HG03095 (cell line): ENCODE results near the gene CCDC69.
"Not testable (repeated sequence)": the region's sequence is repeated elsewhere in the genome, so short reads cannot be mapped to it uniquely, and the experiment has no call there.

Experiments
- ATAC-seq: cut with Tn5 transposase; IDR thresholded peaks from one replicate; pipeline ENCODE4 v1.9.1; 2021; ENCODE audit warnings: moderate library complexity; ENCODE audit not compliant: unreplicated experiment

CCDC69 gene

DNA sequence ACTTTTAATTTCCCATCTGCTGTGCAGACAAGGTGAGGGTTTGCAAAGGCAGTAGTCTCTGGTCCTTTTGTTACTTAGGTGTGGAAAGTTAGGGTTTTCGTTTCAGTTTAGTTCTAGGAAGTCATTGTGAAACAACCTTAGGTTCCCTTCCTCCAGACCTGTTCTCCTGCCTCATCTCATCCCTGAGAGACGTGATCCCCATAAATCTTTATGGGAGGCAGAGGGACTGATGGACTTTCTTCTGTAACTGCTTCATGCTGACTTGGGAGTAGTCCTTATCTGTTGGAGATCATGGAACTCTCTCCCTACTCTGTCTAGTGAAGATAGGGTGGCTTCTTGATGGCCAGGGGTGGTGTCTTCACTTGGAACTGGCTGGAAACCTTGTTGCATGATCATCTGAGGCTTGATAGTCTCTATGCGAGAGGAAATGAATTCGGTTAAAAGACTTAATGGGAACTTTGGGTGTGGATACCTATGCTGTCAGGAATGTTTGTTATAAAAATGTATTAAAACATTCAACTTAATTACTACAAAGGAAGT lies 21.9 kb upstream of the CCDC69 start:
- no peak for ATAC-seq

DNA sequence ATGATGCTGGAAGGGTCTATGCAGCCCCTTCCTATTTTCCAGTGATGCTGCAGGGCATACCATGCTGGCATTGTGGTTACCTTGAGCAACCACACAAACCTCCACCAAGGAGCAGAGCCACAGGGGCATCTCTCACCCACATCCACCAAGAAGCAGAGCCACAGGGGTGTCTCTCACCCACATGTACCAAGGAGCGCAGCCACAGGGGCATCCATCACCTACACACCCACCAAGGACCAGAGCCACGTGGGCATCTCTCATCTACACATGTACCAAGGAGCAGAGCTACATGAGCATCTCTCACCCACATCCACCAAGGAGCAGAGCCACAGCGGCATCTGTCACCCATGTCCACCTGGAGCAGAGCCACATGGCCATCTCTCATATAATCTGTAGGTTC lies 20.3 kb upstream of the CCDC69 start:
- ATAC-seq = no peak

DNA sequence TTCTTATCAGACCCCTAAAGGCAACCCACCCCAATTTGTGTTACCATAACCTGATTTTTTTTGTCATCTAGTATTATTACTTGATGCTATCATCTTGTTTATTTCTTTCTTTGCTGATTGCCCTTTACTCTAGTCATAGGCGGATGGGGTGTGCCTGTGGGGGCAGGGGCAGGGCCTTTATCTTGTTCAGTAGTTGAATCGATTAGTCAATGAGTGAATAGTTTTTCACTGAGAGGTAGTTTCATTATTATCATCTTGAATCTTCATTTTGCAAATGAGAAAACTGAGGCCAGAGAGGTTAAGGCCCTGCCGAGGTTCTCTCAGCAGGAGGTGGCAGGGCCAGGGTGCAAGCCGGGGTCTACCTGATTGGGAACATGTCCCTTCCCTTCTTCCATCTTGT lies 19.7 kb upstream of the CCDC69 start:
- no peak for ATAC-seq

GRCh38 chr5:151243127-151243526 lies 19.2 kb upstream of the CCDC69 start:
- ATAC-seq = no peak

DNA sequence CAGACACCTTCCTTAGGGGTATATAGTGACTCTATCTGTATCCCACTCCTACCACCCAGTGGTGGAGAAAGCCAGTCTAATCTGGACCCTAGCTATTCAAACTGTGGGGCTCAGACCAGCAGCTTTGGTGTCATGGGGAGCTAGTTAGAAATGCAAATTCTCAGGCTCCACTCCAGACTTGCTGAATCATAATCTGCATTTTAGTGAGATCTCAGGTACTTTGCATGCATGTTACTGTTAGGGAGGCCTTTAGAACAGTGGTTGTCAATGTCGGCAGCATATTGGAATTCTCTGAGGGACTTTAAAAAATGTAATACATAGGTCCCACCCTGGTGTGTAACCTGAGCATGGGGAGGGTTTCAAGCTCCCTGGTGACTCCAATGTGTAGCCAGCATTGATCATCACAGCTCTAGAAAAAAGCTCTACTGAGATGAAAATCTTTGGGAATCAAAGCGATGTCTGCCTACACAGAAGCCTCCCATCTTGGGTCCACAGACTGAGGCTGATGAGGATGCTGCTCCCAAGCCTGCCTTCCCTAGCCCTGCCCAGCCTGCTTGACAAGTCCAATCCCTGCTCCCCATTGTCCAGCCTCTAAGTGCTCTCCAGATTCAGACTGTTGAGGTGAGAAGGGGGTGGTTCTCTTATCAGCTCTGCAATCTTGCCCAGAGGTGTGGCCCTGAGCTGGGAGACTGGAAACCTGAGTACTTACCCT lies 17.2 kb upstream of the CCDC69 start:
- ATAC-seq = peak; percentile 33

- ATAC-seq = not testable (repeated sequence)
Observed at GRCh38 chr5:151240268-151240835, 16.5 kb upstream of the CCDC69 start.

DNA sequence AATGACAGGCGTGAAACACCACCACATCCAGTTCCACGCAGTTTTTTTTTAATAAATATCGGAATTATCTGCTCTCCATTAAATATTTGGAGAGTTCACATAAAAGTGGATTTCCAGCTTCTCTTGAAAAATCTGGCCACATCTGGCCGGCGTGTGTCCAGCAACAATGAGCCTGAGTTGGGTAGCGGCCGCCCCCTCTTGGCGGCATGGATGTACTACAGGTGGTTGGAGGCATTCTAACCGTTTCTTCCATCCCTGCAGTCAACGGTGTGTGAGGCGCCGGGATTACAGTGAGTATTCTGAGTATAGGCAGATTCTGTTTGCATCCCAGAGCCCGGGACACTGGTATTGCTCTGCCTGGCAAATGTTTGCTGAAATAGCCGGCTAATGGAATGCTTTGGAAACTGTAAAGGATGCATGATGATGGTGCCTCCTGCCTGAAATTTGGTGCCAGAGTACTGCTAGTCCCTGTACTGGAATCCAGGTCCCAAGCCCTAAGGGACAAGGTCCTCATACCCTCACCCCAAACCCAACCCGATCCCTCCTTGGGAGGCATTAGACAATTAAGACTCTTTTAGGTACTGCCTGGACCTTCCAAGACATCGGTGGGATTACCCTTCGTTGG lies 15.5 kb upstream of the CCDC69 start:
- ATAC-seq = no peak

- peak; percentile 35 for ATAC-seq
Observed at GRCh38 chr5:151238303-151238741, 14.4 kb upstream of the CCDC69 start.

- ATAC-seq = no peak
Observed at GRCh38 chr5:151237685-151238084, 13.8 kb upstream of the CCDC69 start.

GRCh38 chr5:151236888-151237287 lies 13.0 kb upstream of the CCDC69 start:
- no peak for ATAC-seq

GRCh38 chr5:151235239-151235571 lies 11.3 kb upstream of the CCDC69 start:
- not testable (repeated sequence) for ATAC-seq

DNA sequence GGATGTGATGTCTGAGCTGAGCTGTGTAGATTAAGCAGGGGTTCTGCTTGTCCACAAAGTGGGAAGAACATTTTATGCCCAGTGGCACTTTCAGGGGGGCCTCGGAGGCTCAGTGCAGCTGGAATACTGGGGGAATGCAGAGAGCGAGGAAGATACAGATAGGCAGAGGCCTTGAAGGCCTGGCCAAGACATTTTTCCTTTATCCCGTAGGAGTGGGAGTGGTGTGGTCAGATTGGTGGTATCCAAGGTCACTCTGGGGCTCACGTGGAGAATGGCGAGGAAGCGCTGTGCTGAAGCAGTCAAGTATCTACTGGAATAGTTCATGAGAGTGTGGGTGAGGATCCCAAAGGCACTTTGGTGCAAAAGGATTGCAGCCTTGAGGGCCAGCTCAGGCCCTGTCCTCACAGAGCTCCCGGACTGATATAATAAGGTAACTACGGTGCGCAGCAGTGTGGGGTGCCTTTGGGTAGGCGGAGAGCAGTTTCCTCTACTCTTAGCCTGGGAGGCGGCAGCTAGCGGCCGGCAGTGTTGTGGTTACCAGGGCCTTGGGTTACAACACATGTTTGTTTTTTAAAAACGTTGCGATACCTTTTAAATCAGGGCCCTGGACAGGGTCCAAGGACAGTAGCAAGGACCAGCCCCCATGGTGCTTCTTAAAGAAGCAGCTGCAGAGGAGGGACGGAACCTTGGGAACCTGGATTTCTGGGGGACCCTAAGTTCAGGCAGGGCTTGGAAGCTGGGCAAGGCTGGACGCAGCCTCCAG lies 10.8 kb upstream of the CCDC69 start:
- peak; percentile 66 for ATAC-seq

DNA sequence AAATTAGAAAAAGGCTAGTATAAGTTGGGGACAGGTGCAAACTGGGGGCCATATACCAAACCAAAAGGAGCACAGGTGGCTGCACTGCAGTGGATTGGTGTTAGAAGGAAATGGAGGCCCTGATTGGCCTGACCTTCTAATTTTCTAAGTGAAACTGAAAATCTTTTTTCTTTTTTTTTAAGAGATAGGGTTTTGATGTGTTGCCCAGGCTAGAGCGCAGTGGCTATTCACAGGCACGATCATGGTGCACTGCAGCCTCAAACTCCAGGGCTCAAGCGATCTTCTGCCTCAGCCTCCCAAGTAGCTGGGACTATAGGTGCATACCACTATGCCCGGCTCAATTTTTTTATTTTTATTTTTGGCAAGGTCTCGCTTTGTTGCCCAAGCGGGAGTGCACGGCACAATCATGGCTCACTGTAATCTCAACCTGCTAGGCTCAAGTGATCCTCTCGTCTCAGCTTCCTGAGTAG lies 9.8 kb upstream of the CCDC69 start:
- peak; percentile 44 for ATAC-seq

DNA sequence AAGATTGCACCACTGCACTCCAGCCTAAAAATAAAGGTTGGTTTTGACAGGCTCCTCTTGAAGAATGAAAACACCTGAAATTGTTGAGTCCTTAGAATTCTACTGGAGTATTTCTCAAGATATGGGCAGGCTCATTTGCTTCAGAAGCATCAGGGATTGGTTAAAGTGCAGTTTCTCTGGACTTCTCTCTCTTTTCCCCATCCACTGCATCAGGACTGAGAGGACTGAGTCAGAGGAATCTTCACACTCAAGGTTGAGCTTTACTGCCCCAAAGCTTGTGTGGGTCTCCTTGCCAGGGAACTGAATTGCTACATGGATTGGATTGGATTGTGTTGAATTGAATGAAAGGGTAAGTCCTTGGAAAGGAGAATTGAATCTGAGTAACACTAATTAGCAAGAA lies 7.5 kb upstream of the CCDC69 start:
- no peak for ATAC-seq

DNA sequence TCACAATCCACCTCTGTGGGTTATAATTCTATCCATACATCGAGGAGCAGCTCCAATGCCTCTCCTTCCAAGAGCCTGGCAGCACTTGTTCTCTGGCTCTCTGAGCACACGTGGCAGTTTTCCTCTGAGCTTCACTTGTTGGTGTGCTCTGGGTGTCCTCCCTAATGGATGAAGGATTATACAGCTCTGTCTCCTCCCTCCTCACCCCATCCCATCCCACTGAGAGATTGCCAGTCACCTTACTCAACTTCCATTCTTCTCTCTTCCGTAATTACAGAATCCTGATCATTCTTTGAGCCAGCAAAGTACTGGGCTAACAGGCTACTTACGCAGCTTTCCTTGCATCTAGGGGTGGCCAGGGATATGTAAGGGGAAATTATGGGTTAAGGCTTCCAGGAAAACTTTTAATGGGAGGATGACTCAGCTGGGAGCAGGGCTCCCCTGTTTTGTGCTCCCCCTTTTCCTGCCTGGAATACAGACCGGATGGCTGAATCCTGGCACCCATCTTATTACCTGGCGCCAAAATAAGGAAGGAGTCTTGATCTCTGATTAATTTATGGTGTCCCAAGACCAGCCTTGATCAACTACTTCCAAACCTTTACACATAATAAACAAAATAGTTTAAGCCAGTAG lies 6.3 kb upstream of the CCDC69 start:
- no peak for ATAC-seq

- no peak for ATAC-seq
Observed at GRCh38 chr5:151228986-151229385, 5.1 kb upstream of the CCDC69 start.

DNA sequence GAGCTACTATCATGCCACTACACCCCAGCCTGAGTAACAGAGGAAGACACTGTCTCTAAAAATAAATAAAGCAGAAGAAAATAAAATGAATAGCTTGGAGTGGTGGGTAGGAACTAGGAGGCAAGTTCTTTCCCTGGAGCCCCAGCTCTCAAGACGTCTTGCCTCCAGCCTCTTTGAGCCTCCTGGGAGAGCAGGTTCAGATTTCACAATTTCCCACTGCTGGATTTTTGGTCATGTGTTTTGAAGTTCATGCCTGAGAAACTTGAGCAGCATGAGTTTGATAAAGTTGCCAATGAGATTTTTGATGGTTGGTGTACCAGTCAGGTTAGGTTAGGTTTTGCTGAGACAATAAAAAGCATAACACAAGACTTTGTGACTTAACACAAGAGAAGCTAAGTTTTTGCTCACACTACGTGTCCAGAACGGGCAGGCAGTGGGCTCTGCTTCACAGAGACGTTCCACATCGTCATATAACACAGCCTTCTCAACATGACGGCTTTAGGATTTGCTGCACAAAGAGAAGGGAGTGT lies 4.1 kb upstream of the CCDC69 start:
- ATAC-seq = no peak

DNA sequence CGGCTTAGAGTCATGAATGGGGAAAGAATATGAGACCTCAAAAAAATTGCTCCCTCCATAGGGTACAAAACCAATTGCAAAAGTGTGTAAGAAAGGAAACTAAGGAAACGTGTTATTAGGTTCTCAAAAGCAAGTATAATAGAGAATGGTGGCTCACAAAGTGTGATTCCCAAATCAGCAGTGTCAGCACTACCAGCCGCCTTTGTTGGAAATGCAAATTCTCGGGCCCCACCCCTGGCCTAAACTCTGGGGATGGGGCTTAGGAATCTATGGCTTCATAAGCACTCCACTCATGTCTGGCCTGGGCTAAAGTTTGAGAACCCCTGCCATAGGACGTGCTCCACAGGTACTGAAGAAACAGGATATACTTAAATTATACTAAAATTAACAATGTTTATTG lies 1.6 kb upstream of the CCDC69 start:
- ATAC-seq = no peak

DNA sequence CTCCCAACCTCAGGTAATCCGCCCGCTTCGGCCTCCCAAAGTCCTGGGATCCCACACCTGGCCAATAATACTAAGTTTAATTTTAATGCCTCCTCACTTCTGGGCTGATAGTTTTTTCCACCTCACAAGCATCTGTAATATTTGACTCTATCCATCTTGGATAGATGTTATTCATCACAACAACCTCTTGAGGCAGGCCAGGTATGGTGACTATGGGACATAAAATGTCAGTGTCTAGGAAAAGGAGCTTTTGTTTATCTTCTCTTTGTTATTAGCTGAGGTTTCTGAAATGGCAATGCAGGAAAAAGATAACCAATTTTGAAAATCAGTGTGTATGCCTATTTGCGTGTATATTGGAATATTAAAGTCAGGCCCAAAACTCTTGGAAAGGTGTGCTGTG lies 1.2 kb upstream of the CCDC69 start:
- ATAC-seq = no peak

DNA sequence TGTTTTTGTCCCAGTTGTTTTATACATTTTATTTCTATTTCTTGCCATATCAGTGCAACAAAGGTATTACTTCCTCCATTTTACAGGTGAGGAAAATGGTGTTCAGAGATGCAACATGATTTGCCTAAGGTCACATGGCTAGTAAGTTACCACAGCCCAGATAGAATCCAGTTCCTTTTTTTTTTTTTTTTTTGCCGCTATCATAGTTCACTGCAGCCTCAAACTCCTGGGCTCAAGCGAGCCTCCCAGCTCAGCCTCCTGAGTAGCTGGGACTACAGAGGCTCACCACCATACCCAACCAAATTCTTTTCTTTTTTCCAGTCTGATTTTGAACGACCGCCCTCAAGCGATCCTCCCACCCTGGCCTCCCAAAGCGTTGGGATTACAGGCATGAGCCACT lies 480 bp upstream of the CCDC69 start:
- ATAC-seq = no peak
